Esophagus squamous epithelium (tissue), 5 donors: ENCODE measurements around the gene PLCB1. TPM values are rescaled to one million over a fixed set of nuclear protein-coding genes. Genes with fewer than 3 reads are reported as not detected.

ENCODE experiments used
- DNase-seq: peaks from one replicate; lab custom pipeline; 2025; lab: John Stamatoyannopoulos, UW
- H3K27ac ChIP-seq, 4 donors: fragments of 200-600 bp; sonication (generic); one replicate each; pipeline ENCODE4 v1.5.1; 2016 to 2019; ENCODE audit warnings: mild to moderate bottlenecking in 1 of 4
- H3K27me3 ChIP-seq, 4 donors: fragments of 200-600 bp; sonication (generic); 1 replicate in 3 of 4; 2 replicates in 1 of 4; pipeline versions ENCODE4 v1.5.1 to v1.6.0; 2017 to 2021; ENCODE audit warnings: antibody characterized with exemption in 1 of 4
- H3K36me3 ChIP-seq, 3 donors: fragments of 200-600 bp; sonication (generic); one replicate each; pipeline ENCODE4 v1.5.1; 2016 to 2019
- H3K4me1 ChIP-seq, 3 donors: fragments of 200-600 bp; sonication (generic); one replicate each; pipeline ENCODE4 v1.5.1; 2017 to 2019
- H3K4me3 ChIP-seq, 4 donors: fragments of 200-600 bp; sonication (generic); 1 replicate in 3 of 4; 2 replicates in 1 of 4; pipeline ENCODE4 v1.5.1; 2016 to 2019; ENCODE audit warnings: mild to moderate bottlenecking in 2 of 4, moderate library complexity in 1 of 4
- H3K9me3 ChIP-seq, 3 donors: fragments of 200-600 bp; sonication (generic); one replicate each; pipeline ENCODE4 v1.5.1; 2016 to 2019
- CTCF ChIP-seq, 6 experiments: fragments of 450-650 bp in 4 of 6; fragments of 200-600 bp in 2 of 6; sonication (generic) in 2 of 6; IDR thresholded peaks; one replicate each; pipeline ENCODE4 v1.5.1; 2016 to 2019; ENCODE audit warnings: antibody characterized with exemption in 6 of 6, mild to moderate bottlenecking in 4 of 6, moderate library complexity in 4 of 6
- POLR2A ChIP-seq, 4 donors: fragments of 450-650 bp; IDR thresholded peaks; one replicate each; pipeline ENCODE4 v1.6.1; 2017; ENCODE audit warnings: antibody characterized with exemption in 4 of 4, mild to moderate bottlenecking in 4 of 4, moderate library complexity in 3 of 4
- WGBS, 2 donors: methylation state at CpG; one replicate each; pipeline ENCODE4 v1.1.5; 2018; 5-methylcytosine and 5-hydroxymethylcytosine counted together
- intact Hi-C: fragments of 100-400 bp; cut with DNase I; formaldehyde crosslinking; loops from one replicate; pipeline ENCODE4 v1.15.0; 2022
- total RNA-seq, 4 donors: library from RNA; depleted of rRNA; stranded (reverse); fragments of >200 nt; gene quantifications; one replicate each; pipeline ENCODE4 v1.1.0, GENCODE V29; 2016
- donor health status: DM: yes; HTN: yes; CAD: no.

PLCB1 gene
- total RNA-seq, 4 donors from 2014 or later, result 1.9 to 20.4 (median 5.0) TPM

- no peaks in the 10 kb centered on the region for H3K27me3 ChIP-seq
- TF ChIP-seq POLR2A (IDR thresholded peaks at IDR 0.05) (no peak), CTCF (IDR thresholded peaks at IDR 0.05) (no peak)
Observed at GRCh38 chr20:8489094-8489883, 357.2 kb downstream of the PLCB1 start.

GRCh38 chr20:8490076-8490830 is 358.2 kb downstream of the PLCB1 start:
- no peaks in the 10 kb centered on the region for H3K9me3 ChIP-seq
- intact Hi-C loops, result no loop called here
- H3K4me1 ChIP-seq, result peaks cover 0 to 19% (median 0%) of the 10 kb centered on the region in 3 donors
- no peaks in the 10 kb centered on the region for H3K27me3 ChIP-seq
- 53 to 71% methylated on average over 3 of the region's 3 CpGs for WGBS, 2 donors
- TF ChIP-seq CTCF (IDR thresholded peaks at IDR 0.05), result no peak
- TF ChIP-seq POLR2A (IDR thresholded peaks at IDR 0.05), result no peak
- H3K27ac ChIP-seq, result no peak overlapping the region
- H3K36me3 ChIP-seq, result no peaks in the 10 kb centered on the region
- H3K4me3 ChIP-seq, result no peak overlapping the region
- no peak for DNase-seq

More at GRCh38 chr20:8489094-8489883, 357.2 kb downstream of the PLCB1 start:
- no peak for DNase-seq
- no peak overlapping the region for H3K4me3 ChIP-seq
- WGBS, 2 donors, result 47 to 58% methylated on average over 6 of the region's 6 CpGs
- H3K36me3 ChIP-seq, result no peaks in the 10 kb centered on the region
- H3K4me1 ChIP-seq, result peaks cover 0 to 16% (median 0%) of the 10 kb centered on the region in 3 donors
- no peaks in the 10 kb centered on the region for H3K9me3 ChIP-seq
- H3K27ac ChIP-seq, result no peak overlapping the region
- intact Hi-C loops, result no loop called here

- Histone ChIP-seq H3K27me3 (no peaks in the 10 kb centered on the region), H3K4me3 (no peak overlapping the region), H3K36me3 (no peaks in the 10 kb centered on the region), H3K4me1 (peaks cover 0 to 19% (median 0%) of the 10 kb centered on the region in 3 donors), H3K9me3 (no peaks in the 10 kb centered on the region), H3K27ac (no peak overlapping the region)
- DNase-seq, result no peak
- no peak for TF ChIP-seq POLR2A (IDR thresholded peaks at IDR 0.05)
- no peak for TF ChIP-seq CTCF (IDR thresholded peaks at IDR 0.05)
- intact Hi-C loops, result no loop called here
Observed at GRCh38 chr20:8492173-8492572, 360.1 kb downstream of the PLCB1 start.

- DNase-seq, result no peak
- TF ChIP-seq CTCF (IDR thresholded peaks at IDR 0.05) (no peak), POLR2A (IDR thresholded peaks at IDR 0.05) (no peak)
- intact Hi-C loops, result no loop called here
- Histone ChIP-seq H3K9me3 (no peaks in the 10 kb centered on the region), H3K27me3 (no peaks in the 10 kb centered on the region), H3K4me3 (no peak overlapping the region), H3K36me3 (no peaks in the 10 kb centered on the region), H3K4me1 (peaks cover 0 to 4% (median 0%) of the 10 kb centered on the region in 3 donors), H3K27ac (no peak overlapping the region)
- 88 to 94% methylated on average over 8 of the region's 8 CpGs for WGBS, 2 donors
Observed at GRCh38 chr20:8498571-8498970, 366.5 kb downstream of the PLCB1 start.

- Histone ChIP-seq H3K27ac (no peak overlapping the region), H3K27me3 (no peaks in the 10 kb centered on the region), H3K4me1 (no peaks in the 10 kb centered on the region), H3K4me3 (no peak overlapping the region), H3K9me3 (no peaks in the 10 kb centered on the region), H3K36me3 (no peaks in the 10 kb centered on the region)
- no peak for TF ChIP-seq POLR2A (IDR thresholded peaks at IDR 0.05)
- no peak for TF ChIP-seq CTCF (IDR thresholded peaks at IDR 0.05)
- no peak for DNase-seq
- WGBS, 2 donors, result 63 to 66% methylated on average over 5 of the region's 5 CpGs
- intact Hi-C loops, result no loop called here
Observed at GRCh38 chr20:8504030-8504429, 372.0 kb downstream of the PLCB1 start.
